A673 (cell line): ENCODE measurements around the gene CENPO. TPM values are rescaled to one million over a fixed set of nuclear protein-coding genes. Genes with fewer than 3 reads are reported as not detected.

Experiments
- BruUV-seq: library from RNA; stranded (reverse); fragments of 400-500 nt; replicated peaks from 2 replicates; lab custom pipeline; 2021; lab: Mats Ljungman, UMichigan
- CTCF ChIA-PET: fragments of 300-600 bp; sonication (Branson Sonifier 250); formaldehyde crosslinking; loops from one replicate; lab custom pipeline; 2022; ENCODE audit warnings: antibody characterized with exemption; lab: Charles Lee
- POLR2A ChIA-PET: fragments of 300-600 bp; sonication (Branson Sonifier 250); formaldehyde crosslinking; loops from one replicate; lab custom pipeline; 2022; ENCODE audit warnings: antibody characterized with exemption; ENCODE audit not compliant: low non-redundant PET; lab: Charles Lee
- DNase-seq: peaks from one replicate; pipeline ENCODE4 v3.0.0-alpha.2; 2015; ENCODE audit warnings: low spot score
- H3K27ac ChIP-seq: fragments of 200-600 bp; sonication (generic); 2 replicates; pipeline ENCODE4 v1.5.1; 2016; ENCODE audit warnings: mixed run types, low read depth, mild to moderate bottlenecking, mixed read lengths, antibody characterized with exemption, low read length; ENCODE audit not compliant: poor library complexity, severe bottlenecking
- H3K27me3 ChIP-seq: fragments of 200-600 bp; sonication (generic); replicated peaks from 2 replicates; pipeline ENCODE4 v1.6.1; 2017; ENCODE audit warnings: mixed run types, low read depth, mild to moderate bottlenecking, mixed read lengths, antibody characterized with exemption, low read length; ENCODE audit not compliant: insufficient read depth, poor library complexity
- H3K36me3 ChIP-seq: fragments of 200-600 bp; sonication (generic); 2 replicates; pipeline ENCODE4 v1.6.1; 2016; ENCODE audit warnings: mixed run types, mild to moderate bottlenecking, mixed read lengths, antibody characterized with exemption, low read length; ENCODE audit not compliant: insufficient read depth, poor library complexity, severe bottlenecking
- H3K4me1 ChIP-seq: fragments of 200-600 bp; sonication (generic); 2 replicates; pipeline ENCODE4 v1.6.1; 2017; ENCODE audit warnings: mixed run types, mild to moderate bottlenecking, mixed read lengths, antibody characterized with exemption, low read length; ENCODE audit not compliant: insufficient read depth, poor library complexity, severe bottlenecking
- H3K4me3 ChIP-seq: fragments of 200-600 bp; sonication (generic); 2 replicates; pipeline ENCODE4 v1.5.1; 2016; ENCODE audit warnings: low read depth, mixed run types, mild to moderate bottlenecking, mixed read lengths, low read length; ENCODE audit not compliant: poor library complexity, severe bottlenecking
- H3K9me3 ChIP-seq: fragments of 200-600 bp; sonication (generic); 2 replicates; pipeline ENCODE4 v1.6.1; 2016; ENCODE audit warnings: mixed run types, low read depth, mild to moderate bottlenecking, mixed read lengths, antibody characterized with exemption, low read length; ENCODE audit not compliant: poor library complexity, severe bottlenecking
- EZH2 ChIP-seq: fragments of 200-600 bp; sonication (generic); IDR thresholded peaks from 2 replicates; pipeline ENCODE4 v1.6.1; 2017; ENCODE audit warnings: borderline replicate concordance, low read depth, mild to moderate bottlenecking, mixed read lengths, antibody characterized with exemption, low read length; ENCODE audit not compliant: poor library complexity, severe bottlenecking
- intact Hi-C: fragments of 100-400 bp; cut with micrococcal nuclease; formaldehyde crosslinking; loops from one replicate; pipeline ENCODE4 v1.10.0; 2022; ENCODE audit not compliant: unreplicated experiment
- total RNA-seq: library from RNA; stranded (reverse); gene quantifications from 2 replicates; pipeline ENCODE4 v1.2.3, GENCODE V29; 2021
- TF ChIP-seq, protein P1 (sequence below): fragments of 300-800, 200-600 bp; sonication (generic); conservative IDR thresholded peaks from 2 replicates; pipeline ENCODE4 v1.5.1; 2017; ENCODE audit warnings: low read depth, mild to moderate bottlenecking, antibody characterized with exemption, low read length, moderate library complexity, mixed read lengths

The CENPO gene
- total RNA-seq, 1 experiment from 2014 or later: 69.4 TPM

DNA sequence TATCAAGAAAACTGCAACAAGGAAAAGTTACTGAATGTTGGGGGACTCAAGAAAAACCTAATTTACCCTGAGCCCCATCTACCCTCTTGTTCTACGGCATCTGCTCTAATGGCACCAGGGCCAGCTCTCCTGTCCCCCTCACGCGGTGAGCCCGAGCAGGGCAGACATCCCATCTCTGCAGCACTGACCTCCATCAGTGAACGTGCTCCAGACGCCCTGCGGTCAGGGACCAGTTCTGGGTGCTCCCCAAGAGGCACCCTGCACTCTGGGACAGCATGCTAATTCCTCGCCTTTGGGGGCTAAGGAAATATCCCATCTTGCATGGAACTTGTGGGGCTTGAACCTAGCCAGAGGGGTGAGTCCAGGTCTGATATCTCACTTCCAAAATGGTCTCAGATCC lies 43.0 kb downstream of the CENPO start:
- ChIA-PET CTCF (no interaction called here), POLR2A (no interaction called here)
- Histone ChIP-seq H3K36me3 (no peaks in the 10 kb centered on the region), H3K27ac (no peak overlapping the region), H3K9me3 (no peaks in the 10 kb centered on the region), H3K4me1 (peaks cover 15% of the 10 kb centered on the region), H3K27me3 (no peaks in the 10 kb centered on the region), H3K4me3 (no peak overlapping the region)
- intact Hi-C loops: loop anchor here (10.0 kb wide), 1 partner anchor 299 kb away; no protein-coding TSS in a partner anchor
- TF ChIP-seq EZH2: no peak
- TF ChIP-seq, protein P1, sequence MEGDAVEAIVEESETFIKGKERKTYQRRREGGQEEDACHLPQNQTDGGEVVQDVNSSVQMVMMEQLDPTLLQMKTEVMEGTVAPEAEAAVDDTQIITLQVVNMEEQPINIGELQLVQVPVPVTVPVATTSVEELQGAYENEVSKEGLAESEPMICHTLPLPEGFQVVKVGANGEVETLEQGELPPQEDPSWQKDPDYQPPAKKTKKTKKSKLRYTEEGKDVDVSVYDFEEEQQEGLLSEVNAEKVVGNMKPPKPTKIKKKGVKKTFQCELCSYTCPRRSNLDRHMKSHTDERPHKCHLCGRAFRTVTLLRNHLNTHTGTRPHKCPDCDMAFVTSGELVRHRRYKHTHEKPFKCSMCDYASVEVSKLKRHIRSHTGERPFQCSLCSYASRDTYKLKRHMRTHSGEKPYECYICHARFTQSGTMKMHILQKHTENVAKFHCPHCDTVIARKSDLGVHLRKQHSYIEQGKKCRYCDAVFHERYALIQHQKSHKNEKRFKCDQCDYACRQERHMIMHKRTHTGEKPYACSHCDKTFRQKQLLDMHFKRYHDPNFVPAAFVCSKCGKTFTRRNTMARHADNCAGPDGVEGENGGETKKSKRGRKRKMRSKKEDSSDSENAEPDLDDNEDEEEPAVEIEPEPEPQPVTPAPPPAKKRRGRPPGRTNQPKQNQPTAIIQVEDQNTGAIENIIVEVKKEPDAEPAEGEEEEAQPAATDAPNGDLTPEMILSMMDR: no peak
- DNase-seq: no peak
- BruUV-seq: no TSS peak

DNA sequence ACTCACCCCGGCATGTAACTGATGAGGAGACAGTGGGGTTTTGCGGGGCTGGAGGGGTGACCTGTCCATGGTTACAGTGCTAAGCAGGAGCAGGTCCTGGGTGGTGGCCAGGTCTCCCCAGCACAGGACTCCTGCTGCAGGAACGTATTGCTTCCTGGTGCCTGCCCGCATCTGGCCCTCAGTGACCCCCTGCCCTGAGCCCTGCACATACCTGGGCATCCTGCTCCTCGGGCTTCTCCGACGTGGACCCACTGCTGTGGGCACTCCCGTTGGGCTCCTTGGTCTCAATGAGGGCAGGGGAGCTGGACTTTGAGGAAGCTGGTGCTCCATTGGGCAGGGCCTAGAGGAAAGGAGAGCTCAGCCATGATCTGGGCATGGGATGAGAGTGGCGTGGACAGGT lies 43.5 kb downstream of the CENPO start:
- no peaks in the 10 kb centered on the region for H3K36me3 ChIP-seq
- TF ChIP-seq, protein P1: no peak
- TF ChIP-seq EZH2: no peak
- intact Hi-C loops: loop anchor here (10.0 kb wide), 1 partner anchor 298 kb away; no protein-coding TSS in a partner anchor
- ChIA-PET CTCF (no interaction called here), POLR2A (no interaction called here)
- H3K9me3 ChIP-seq: no peaks in the 10 kb centered on the region
- H3K27me3 ChIP-seq: no peaks in the 10 kb centered on the region
- peaks cover 15% of the 10 kb centered on the region for H3K4me1 ChIP-seq
- BruUV-seq: no TSS peak
- no peak overlapping the region for H3K4me3 ChIP-seq
- no peak for DNase-seq
- no peak overlapping the region for H3K27ac ChIP-seq

DNA sequence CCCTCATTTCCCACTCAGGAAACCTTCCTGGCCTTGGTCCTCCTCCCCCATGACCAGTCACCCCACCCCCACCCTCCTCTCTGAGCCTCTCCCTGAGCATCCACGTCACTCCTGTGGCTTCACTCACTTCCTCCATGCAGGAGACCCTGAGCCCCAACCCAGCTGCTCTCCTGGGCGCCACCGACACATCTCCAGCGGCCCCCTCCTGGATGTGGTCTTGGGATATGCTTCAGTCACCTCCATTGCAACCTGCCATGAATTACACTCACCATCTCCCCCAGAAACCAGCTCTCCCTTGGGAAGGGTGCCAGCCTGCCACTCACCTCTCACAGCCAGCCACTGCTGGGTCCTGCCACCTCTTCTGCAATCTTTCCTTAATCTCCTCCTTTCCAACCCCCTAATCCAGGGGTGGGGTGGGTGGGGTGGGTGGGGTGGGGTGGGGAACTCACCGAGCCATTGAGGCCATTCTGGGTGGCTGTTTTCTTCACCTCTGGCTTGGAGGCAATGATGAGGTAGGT lies 44.8 kb downstream of the CENPO start:
- Histone ChIP-seq H3K36me3 (no peaks in the 10 kb centered on the region), H3K4me3 (no peak overlapping the region), H3K27me3 (no peaks in the 10 kb centered on the region), H3K27ac (no peak overlapping the region), H3K9me3 (no peaks in the 10 kb centered on the region), H3K4me1 (peaks cover 9% of the 10 kb centered on the region)
- DNase-seq: no peak
- ChIA-PET CTCF (no interaction called here), POLR2A (no interaction called here)
- intact Hi-C loops: loop anchor here (10.0 kb wide), 1 partner anchor 297 kb away; no protein-coding TSS in a partner anchor
- no TSS peak for BruUV-seq
- TF ChIP-seq, protein P1: no peak
- TF ChIP-seq EZH2: no peak
